ENCODE results near the gene PRR3.
A peak's percentile ranks its signal among the peaks of the same experiment; 100 is the strongest.

Gene PRR3

GRCh38 chr6:30510419-30511168 is 46.5 kb upstream of the PRR3 start:
- H3K27me3 ChIP-seq (ENCODE audit: insufficient read depth, low read length, poor library complexity), result no peaks in the 10 kb centered on the region
- H3K4me2 ChIP-seq (ENCODE audit: insufficient read depth, low read length), result no peak overlapping the region
- H2AFZ ChIP-seq (ENCODE audit: low read depth, low read length), result no peak overlapping the region

DNA sequence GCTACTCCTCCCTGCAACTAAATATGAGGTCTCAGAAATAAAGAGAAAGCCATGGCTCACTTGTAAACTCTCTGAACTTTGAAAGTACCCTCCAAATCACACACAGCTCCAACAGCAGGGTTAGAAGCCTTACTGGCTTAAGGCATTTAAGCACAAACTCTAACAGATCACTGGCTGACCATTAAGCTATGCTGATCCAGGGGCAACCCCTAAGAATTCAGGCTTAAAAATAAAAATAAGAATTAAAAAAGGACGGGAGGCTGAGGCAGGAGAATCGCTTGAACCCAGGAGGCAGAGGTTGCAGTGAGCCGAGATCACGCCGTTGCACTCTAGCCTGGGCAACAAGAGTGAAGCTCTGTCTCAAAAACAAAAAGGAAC is 45.9 kb upstream of the PRR3 start:
- H3K9me3 ChIP-seq (ENCODE audit: insufficient read depth, low read length, severe bottlenecking), result no peaks in the 10 kb centered on the region
- H3K27me3 ChIP-seq (ENCODE audit: insufficient read depth, low read length, poor library complexity), result no peaks in the 10 kb centered on the region
- H3K79me2 ChIP-seq (ENCODE audit: insufficient read depth, low read length), result no peaks in the 10 kb centered on the region
- H3K4me1 ChIP-seq (ENCODE audit: insufficient read depth, low read length), result peaks cover 48% of the 10 kb centered on the region
- H2AFZ ChIP-seq (ENCODE audit: low read depth, low read length), result no peak overlapping the region
- no peak overlapping the region for H3K4me3 ChIP-seq (ENCODE audit: low read depth in 1 of 2, low read length in 2 of 2)
- TF ChIP-seq EZH2 (IDR thresholded peaks at IDR 0.05; ENCODE audit: borderline replicate concordance, low read depth, low read length, severe bottlenecking) (no peak), CTCF (IDR thresholded peaks at IDR 0.05; ENCODE audit: borderline replicate concordance, extremely low read depth, low read length, poor library complexity, severe bottlenecking) (no peak)
- H4K20me1 ChIP-seq (ENCODE audit: insufficient read depth, low read length), result no peaks in the 10 kb centered on the region
- H3K27ac ChIP-seq (ENCODE audit: low read length), result peak overlapping the region; percentile 63
- no peak for ATAC-seq (ENCODE audit: insufficient read depth, low read depth)
- H3K36me3 ChIP-seq (ENCODE audit: insufficient read depth, low read length), result no peaks in the 10 kb centered on the region
- no peak overlapping the region for H3K4me2 ChIP-seq (ENCODE audit: insufficient read depth, low read length)
- DNase-seq, result no peak
- no peak overlapping the region for H3K9ac ChIP-seq (ENCODE audit: low read depth, low read length)

More at GRCh38 chr6:30510419-30511168, 46.5 kb upstream of the PRR3 start:
- TF ChIP-seq CTCF (IDR thresholded peaks at IDR 0.05; ENCODE audit: borderline replicate concordance, extremely low read depth, low read length, poor library complexity, severe bottlenecking) (no peak), EZH2 (IDR thresholded peaks at IDR 0.05; ENCODE audit: borderline replicate concordance, low read depth, low read length, severe bottlenecking) (no peak)
- no peak overlapping the region for H3K9ac ChIP-seq (ENCODE audit: low read depth, low read length)
- H3K4me1 ChIP-seq (ENCODE audit: insufficient read depth, low read length), result peaks cover 44% of the 10 kb centered on the region
- no peaks in the 10 kb centered on the region for H3K79me2 ChIP-seq (ENCODE audit: insufficient read depth, low read length)
- no peaks in the 10 kb centered on the region for H4K20me1 ChIP-seq (ENCODE audit: insufficient read depth, low read length)
- no peak for ATAC-seq (ENCODE audit: insufficient read depth, low read depth)
- H3K27ac ChIP-seq (ENCODE audit: low read length), result peak overlapping the region; percentile 86
- H3K4me3 ChIP-seq (ENCODE audit: low read depth in 1 of 2, low read length in 2 of 2), result no peak overlapping the region
- no peaks in the 10 kb centered on the region for H3K9me3 ChIP-seq (ENCODE audit: insufficient read depth, low read length, severe bottlenecking)
- no peaks in the 10 kb centered on the region for H3K36me3 ChIP-seq (ENCODE audit: insufficient read depth, low read length)
- no peak for DNase-seq

- Histone ChIP-seq H3K4me1 (ENCODE audit: insufficient read depth, low read length) (peaks cover 49% of the 10 kb centered on the region), H2AFZ (ENCODE audit: low read depth, low read length) (no peak overlapping the region), H3K9ac (ENCODE audit: low read depth, low read length) (no peak overlapping the region), H3K4me3 (ENCODE audit: low read depth in 1 of 2, low read length in 2 of 2) (no peak overlapping the region), H3K4me2 (ENCODE audit: insufficient read depth, low read length) (no peak overlapping the region), H3K79me2 (ENCODE audit: insufficient read depth, low read length) (no peaks in the 10 kb centered on the region), H3K36me3 (ENCODE audit: insufficient read depth, low read length) (no peaks in the 10 kb centered on the region), H3K27ac (ENCODE audit: low read length) (no peak overlapping the region), H3K27me3 (ENCODE audit: insufficient read depth, low read length, poor library complexity) (no peaks in the 10 kb centered on the region), H3K9me3 (ENCODE audit: insufficient read depth, low read length, severe bottlenecking) (no peaks in the 10 kb centered on the region), H4K20me1 (ENCODE audit: insufficient read depth, low read length) (no peaks in the 10 kb centered on the region)
- no peak for TF ChIP-seq CTCF (IDR thresholded peaks at IDR 0.05; ENCODE audit: borderline replicate concordance, extremely low read depth, low read length, poor library complexity, severe bottlenecking)
- no peak for TF ChIP-seq EZH2 (IDR thresholded peaks at IDR 0.05; ENCODE audit: borderline replicate concordance, low read depth, low read length, severe bottlenecking)
- no peak for DNase-seq
- ATAC-seq (ENCODE audit: insufficient read depth, low read depth), result no peak
Observed at GRCh38 chr6:30513451-30513850, 43.6 kb upstream of the PRR3 start.

Data from DND-41 (cell line).